GM19452 (cell line): ENCODE measurements around the gene TSSK2.

Source experiments
- ATAC-seq: cut with Tn5 transposase; IDR thresholded peaks from one replicate; pipeline ENCODE4 v1.9.1; 2021; ENCODE audit not compliant: unreplicated experiment

TSSK2 gene

DNA sequence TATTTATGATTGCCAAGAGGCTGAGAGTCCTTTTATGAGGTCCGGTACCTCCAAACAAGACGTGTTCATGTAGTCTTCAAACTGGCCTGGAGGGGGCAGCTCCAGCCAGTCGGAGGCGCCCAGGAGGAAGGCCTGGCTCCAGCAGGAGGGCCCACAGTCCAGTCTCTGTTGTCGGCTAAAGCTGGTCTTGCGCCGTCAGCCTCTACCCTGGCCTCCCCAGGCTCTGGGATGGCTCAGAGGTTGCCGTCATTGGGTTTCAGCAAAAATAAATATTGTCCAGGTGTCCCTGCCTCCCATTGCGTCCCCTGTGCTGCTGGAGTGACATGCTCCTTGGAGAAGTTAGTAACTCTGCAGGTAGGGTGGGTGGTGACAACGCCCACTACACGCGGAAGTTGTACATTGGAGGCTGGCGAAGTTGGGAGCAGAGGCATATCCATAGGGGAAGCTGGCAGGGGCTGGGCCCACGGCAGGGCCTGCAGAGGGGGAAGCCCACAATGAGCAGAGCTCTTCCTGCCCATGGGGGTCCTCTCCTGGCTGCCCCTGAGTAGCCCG is 48.5 kb downstream of the TSSK2 start:
- peak; percentile 38 for ATAC-seq

DNA sequence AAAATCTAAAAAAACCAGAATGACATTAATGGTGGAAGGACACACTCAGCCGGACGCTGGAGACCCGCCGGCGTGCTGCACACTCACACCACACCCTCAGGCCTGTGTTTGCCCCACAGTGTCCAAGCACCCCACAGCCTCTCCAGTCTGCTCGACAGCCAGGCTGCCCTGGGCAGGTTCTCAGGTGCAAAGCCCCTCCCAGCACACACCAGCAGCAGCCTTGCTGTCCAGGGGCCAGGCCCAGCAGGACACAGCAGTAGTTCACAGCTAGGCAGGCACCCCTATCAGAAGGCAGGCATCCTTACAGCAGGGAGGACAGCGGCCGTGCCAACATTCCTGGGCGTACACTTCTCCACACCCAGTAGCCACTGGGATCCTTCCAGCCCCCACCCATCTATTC is 49.1 kb downstream of the TSSK2 start:
- ATAC-seq = no peak

DNA sequence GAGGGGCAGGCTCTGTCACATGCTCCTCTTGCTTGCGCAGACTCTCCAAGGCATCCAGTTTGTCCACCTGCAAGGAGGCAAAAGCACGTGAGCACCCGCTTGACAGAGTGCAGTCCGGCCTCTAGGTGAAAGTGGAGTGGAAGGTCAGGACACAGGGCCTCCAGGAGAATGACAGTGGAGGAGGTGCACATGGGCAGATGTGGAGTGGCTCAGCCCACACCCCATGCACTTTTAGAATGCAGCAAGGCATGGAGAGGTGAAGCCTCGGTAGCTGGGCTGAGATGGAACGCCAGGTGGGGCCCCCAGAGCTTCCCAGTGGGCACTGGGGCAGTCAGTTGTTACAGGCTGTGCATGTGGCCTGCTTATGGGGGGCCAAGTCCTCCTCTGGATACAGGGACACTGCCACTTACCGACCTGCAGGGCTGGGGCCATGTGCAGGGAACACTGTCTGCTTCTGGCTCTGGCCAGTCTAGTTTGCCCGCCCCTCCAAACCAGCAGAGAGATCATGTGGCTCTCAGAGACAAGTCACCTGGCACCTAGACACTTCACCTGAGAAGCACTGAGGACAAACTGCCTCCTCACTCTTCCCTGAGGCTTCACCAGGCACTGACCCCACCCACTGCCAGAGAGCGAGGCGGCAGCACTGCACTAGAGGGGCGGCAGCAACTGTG is 49.8 kb downstream of the TSSK2 start:
- no peak for ATAC-seq

DNA sequence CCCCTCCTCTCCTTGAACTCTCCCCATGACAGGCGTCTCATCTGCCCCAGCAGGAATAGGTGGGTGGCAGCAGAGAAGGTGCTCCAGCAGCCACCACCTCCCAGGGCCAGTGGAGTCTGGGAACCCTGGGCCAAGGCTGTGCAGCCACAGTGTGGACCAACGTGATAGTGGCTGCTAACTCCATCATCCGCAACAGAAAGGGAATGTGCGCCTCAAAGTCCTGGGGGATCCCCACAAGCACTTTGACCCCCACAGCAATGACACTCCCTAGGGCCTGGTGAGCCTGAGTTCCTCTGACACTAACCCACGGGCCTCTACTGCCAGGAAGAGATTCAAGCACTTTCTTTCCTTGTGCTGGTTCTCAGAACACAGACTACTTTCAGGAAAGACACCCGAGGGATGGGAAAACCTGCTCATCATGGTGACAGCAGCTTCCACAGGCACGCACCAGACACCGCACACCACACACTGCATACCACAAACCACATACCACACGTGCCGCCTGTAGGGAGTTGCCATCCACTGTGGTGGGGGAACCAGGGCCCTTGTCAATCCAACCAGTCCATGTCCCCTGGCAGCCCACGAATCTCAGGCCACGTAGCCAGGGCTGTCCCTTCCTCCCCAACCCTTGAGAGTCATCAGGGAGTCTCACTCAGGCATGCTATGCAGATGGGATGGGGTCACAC is 50.8 kb downstream of the TSSK2 start:
- no peak for ATAC-seq
